Stimulated activated CD8-positive, alpha-beta memory T cell treated with anti-CD3 and anti-CD28 coated beads, Interleukin-7, amount 100 ng/mL, for 1 hour (primary cell): Measurements from ENCODE around the gene NPM1.
"Not testable (repeated sequence)": the region's sequence is repeated elsewhere in the genome, so short reads cannot be mapped to it uniquely, and the experiment has no call there.

Experiments used
- DNase-seq, 2 donors: peaks; one replicate each; pipeline ENCODE4 v3.0.0-alpha.2; 2020; ENCODE audit warnings: low read depth in 2 of 2

The NPM1 gene

GRCh38 chr5:171387345-171387969 is at the start of gene NPM1:
NPM1 (plus strand) TSS chr5:171387849; CDS start chr5:171387949, 100 bp downstream.
- DNase-seq = peak; percentile 93 to 95

- DNase-seq = no peak
Observed at GRCh38 chr5:171340042-171340441, 47.6 kb upstream of the NPM1 start.

GRCh38 chr5:171340491-171340890 is 47.2 kb upstream of the NPM1 start:
- no peak for DNase-seq

- DNase-seq = no peak
Observed at GRCh38 chr5:171342362-171343111, 45.1 kb upstream of the NPM1 start.

GRCh38 chr5:171344936-171345608 is 42.6 kb upstream of the NPM1 start:
- DNase-seq = no peak

- no peak for DNase-seq
Observed at GRCh38 chr5:171351536-171352073, 36.0 kb upstream of the NPM1 start.

DNA sequence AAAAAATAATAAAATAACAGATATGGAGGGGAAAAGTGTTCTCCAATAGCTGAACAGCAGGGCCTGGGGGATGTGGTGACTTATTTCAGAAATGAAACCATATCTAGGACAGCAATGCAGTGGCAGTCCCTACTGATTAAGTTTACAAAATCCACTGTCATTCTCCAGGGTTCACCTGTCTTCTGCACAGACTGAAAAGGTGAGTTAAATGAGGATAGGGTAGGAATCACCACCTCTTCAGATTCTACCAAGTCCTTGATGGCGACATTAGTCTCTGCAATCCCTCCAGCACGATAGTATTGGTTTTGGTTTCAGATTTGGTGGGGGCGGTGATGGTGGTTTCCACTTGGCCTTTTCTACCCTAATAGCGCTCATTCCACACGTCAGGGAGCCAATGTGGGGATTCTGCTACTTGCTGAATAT is 32.3 kb upstream of the NPM1 start:
- no peak for DNase-seq

- DNase-seq = no peak
Observed at GRCh38 chr5:171357843-171358242, 29.8 kb upstream of the NPM1 start.

GRCh38 chr5:171361151-171361550 is 26.5 kb upstream of the NPM1 start:
- not testable (repeated sequence) for DNase-seq

- not testable (repeated sequence) for DNase-seq
Observed at GRCh38 chr5:171363249-171363648, 24.4 kb upstream of the NPM1 start.

- DNase-seq = no peak
Observed at GRCh38 chr5:171363846-171364245, 23.8 kb upstream of the NPM1 start.

- DNase-seq = no peak
Observed at GRCh38 chr5:171365351-171365750, 22.3 kb upstream of the NPM1 start.

DNA sequence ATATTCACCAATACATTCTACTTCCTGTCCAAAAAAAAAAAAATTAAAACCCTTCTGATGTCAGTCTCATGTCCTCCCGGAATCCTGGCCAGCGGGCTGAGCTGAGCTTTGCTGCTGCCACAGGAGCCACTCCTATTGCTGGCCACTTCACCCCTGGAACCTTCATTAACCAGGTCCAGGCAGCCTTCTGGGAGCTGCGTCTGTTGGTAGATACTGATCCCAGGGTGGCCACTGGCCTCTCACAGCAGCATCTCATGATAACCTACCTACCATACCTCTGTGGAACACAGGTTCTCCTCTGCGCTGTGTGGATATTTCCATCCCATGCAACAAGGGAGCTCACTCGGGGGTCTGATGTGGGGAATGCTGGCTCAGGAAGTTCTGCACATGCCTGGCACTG is 21.0 kb upstream of the NPM1 start:
- DNase-seq = no peak

DNA sequence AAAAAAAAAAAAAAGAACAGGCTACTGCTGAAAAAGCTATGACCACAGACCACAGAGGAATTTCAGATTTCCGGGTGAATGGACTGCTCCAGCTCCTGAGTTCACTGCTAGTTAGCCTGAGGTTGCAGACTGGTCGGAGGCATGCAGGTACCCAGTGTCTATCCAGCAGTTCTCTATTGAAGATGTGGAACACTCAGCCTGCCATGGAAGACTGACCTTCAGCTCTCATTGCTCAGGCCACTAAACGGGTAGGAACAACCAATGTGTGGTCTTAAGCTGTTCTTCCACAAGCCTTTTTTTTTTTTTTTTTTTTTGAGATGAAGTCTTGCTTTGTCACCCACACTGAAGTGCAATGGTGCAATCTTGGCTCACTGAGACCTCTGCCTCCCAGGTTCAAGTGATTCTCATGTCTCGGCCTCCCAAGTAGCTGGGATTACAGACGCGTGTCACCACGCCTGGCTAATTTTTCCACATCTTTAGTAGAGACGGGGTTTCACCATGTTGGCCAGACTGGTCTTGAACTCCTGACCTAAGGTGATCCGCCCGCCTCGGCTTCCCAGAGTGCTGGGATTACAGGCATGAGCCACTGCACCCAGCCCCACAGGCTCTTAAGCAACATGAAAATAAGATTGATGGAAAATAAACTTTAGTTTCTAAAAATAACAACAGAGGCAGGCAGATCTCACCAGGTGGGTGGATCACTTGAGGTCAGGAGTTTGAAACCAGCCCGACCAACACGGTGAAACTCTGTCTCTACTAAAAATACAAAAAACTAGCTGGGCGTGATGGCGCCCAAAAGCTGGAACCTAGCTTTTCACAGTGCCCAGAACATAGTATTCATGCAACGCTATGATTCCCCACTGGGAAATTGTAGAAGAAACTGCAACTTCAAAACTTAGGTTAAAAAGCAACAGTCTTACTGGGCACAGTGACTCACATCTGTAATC is 20.0 kb upstream of the NPM1 start:
- no peak for DNase-seq

DNA sequence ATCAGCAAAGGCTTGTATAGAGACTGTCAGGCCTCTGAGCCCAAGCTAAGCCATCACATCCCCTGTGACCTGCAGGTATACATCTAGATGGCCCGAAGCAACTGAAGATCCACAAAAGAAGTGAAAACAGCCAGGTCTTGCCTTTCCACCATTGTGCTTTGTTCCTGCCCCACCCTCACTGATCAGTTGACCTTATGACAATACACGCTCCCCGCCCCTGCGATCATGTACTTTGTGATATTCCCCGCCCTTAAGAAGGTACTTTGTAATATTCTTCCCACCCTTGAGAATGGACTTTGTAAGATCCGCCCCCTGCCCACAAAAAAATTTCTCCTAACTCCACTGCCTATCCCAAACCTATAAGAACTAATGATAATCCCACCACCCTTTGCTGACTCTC is 18.6 kb upstream of the NPM1 start:
- no peak for DNase-seq

GRCh38 chr5:171369898-171370297 is 17.8 kb upstream of the NPM1 start:
- DNase-seq = no peak

- not testable (repeated sequence) for DNase-seq
Observed at GRCh38 chr5:171370881-171371280, 16.8 kb upstream of the NPM1 start.

GRCh38 chr5:171371326-171371725 is 16.3 kb upstream of the NPM1 start:
- no peak for DNase-seq

DNA sequence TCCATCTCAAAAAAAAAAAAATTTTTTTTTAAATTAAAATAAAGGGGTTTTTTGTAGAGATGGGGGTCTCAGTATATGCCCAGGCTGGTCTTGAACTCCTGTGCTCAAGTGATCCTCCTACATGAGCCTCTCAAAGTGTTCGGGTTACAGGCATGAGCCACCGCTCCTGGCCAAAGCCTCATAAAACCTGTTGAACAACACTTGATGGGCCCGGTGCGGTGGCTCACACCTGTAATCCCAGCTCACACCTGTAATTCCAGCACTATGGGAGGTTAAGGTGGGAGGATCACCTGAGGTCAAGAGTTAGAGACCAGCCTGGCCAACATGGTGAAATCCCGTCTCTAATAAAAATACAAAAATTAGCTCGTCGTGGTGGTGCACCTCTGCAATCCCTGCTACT is 7.7 kb upstream of the NPM1 start:
- DNase-seq = no peak

- not testable (repeated sequence) for DNase-seq
Observed at GRCh38 chr5:171384416-171384815, 3.2 kb upstream of the NPM1 start.

DNA sequence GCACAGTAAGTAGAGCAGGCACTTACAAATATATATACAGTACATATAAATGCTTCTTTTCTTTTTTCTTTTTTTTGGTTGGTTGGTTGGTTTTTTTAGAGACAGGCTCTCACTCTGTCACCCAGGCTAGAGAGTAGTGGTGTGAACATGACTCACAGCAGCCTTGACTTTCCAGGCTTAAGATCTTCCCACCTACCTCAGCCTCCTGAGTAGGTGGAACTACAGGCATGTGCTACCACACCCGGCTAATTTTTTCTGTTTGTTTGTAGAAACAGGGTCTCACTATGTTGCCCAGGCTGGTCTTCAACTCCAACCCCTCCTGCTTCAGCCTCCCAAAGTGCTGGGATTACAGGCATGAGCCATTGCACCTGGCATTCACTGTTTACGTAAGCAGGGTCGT is 2.6 kb upstream of the NPM1 start:
- DNase-seq = not testable (repeated sequence)
